ENCODE measurements around the gene OR51I1. TPM values are rescaled to one million over a fixed set of nuclear protein-coding genes. Genes with fewer than 3 reads are reported as not detected.

OR51I1 gene
- total RNA-seq, 2 donors from 2014 or later = not detected

GRCh38 chr11:5486003-5486402 is 44.7 kb upstream of the OR51I1 start:
- no peak overlapping the region for H3K27ac ChIP-seq
- H3K4me3 ChIP-seq = no peak overlapping the region
- H3K4me1 ChIP-seq (ENCODE audit: control insufficient read depth in 1 of 2, low read depth in 2 of 2) = no peaks in the 10 kb centered on the region
- no peak for TF ChIP-seq CTCF (IDR thresholded peaks at IDR 0.05)
- H3K27me3 ChIP-seq (replicated peaks; ENCODE audit: insufficient read depth) = no peaks in the 10 kb centered on the region
- no peaks in the 10 kb centered on the region for H3K36me3 ChIP-seq
- no peak for DNase-seq (ENCODE audit: low spot score)
- no peaks in the 10 kb centered on the region for H3K9me3 ChIP-seq
- no peak for ATAC-seq (ENCODE audit: insufficient number of reproducible peaks, low FRiP score, low read depth)

DNA sequence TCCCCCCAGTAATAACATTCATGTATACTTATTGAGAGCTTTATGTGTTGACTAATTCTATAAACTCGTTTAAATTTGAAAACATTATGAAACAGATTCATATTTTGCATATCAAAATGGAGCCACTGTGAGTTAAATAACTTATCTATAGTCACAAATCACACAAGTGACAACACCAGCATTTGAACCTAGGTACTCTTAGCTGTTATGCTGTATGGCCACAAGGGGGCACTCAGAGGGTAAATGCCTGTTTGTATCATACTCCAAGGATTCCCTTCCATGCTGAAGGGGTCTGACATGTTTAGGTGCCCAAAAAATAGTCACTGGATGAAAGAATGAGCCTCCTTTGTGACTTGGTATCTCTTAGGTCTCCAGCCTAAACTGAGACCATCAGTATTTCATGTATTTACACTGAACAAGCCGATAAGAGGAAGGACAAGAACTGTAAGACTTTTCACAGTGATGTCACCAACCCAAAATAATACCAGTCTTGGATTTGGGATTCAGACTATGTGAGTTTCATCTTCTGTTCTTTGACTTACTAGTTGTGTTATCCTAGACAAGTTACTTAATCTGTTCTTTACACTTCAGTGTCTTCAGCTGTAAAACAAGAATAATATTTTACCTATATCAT is 35.0 kb upstream of the OR51I1 start:
- TF ChIP-seq CTCF (IDR thresholded peaks at IDR 0.05) = peak; percentile 62
- H3K4me3 ChIP-seq = no peak overlapping the region
- H3K9me3 ChIP-seq = no peaks in the 10 kb centered on the region
- DNase-seq (ENCODE audit: low spot score) = no peak
- ATAC-seq (ENCODE audit: insufficient number of reproducible peaks, low FRiP score, low read depth) = no peak
- no peak overlapping the region for H3K27ac ChIP-seq
- no peaks in the 10 kb centered on the region for H3K36me3 ChIP-seq
- no peaks in the 10 kb centered on the region for H3K4me1 ChIP-seq (ENCODE audit: control insufficient read depth in 1 of 2, low read depth in 2 of 2)
- no peaks in the 10 kb centered on the region for H3K27me3 ChIP-seq (replicated peaks; ENCODE audit: insufficient read depth)

- no peak for TF ChIP-seq CTCF (IDR thresholded peaks at IDR 0.05)
- H3K27me3 ChIP-seq (replicated peaks; ENCODE audit: insufficient read depth) = no peaks in the 10 kb centered on the region
- no peaks in the 10 kb centered on the region for H3K4me1 ChIP-seq (ENCODE audit: control insufficient read depth in 1 of 2, low read depth in 2 of 2)
- H3K9me3 ChIP-seq = no peaks in the 10 kb centered on the region
- ATAC-seq (ENCODE audit: insufficient number of reproducible peaks, low FRiP score, low read depth) (no peak), DNase-seq (ENCODE audit: low spot score) (no peak)
- no peak overlapping the region for H3K27ac ChIP-seq
- no peak overlapping the region for H3K4me3 ChIP-seq
- no peaks in the 10 kb centered on the region for H3K36me3 ChIP-seq
These were observed 32.6 kb upstream of the OR51I1 start for GRCh38 chr11:5473921-5474320.

- ATAC-seq (ENCODE audit: insufficient number of reproducible peaks, low FRiP score, low read depth) (no peak), DNase-seq (ENCODE audit: low spot score) (no peak)
- H3K4me1 ChIP-seq (ENCODE audit: control insufficient read depth in 1 of 2, low read depth in 2 of 2) = no peaks in the 10 kb centered on the region
- TF ChIP-seq CTCF (IDR thresholded peaks at IDR 0.05) = no peak
- H3K4me3 ChIP-seq = no peak overlapping the region
- H3K27me3 ChIP-seq (replicated peaks; ENCODE audit: insufficient read depth) = no peaks in the 10 kb centered on the region
- no peak overlapping the region for H3K27ac ChIP-seq
- no peaks in the 10 kb centered on the region for H3K36me3 ChIP-seq
- no peaks in the 10 kb centered on the region for H3K9me3 ChIP-seq
These were observed 26.2 kb upstream of the OR51I1 start for GRCh38 chr11:5467527-5467926.

DNA sequence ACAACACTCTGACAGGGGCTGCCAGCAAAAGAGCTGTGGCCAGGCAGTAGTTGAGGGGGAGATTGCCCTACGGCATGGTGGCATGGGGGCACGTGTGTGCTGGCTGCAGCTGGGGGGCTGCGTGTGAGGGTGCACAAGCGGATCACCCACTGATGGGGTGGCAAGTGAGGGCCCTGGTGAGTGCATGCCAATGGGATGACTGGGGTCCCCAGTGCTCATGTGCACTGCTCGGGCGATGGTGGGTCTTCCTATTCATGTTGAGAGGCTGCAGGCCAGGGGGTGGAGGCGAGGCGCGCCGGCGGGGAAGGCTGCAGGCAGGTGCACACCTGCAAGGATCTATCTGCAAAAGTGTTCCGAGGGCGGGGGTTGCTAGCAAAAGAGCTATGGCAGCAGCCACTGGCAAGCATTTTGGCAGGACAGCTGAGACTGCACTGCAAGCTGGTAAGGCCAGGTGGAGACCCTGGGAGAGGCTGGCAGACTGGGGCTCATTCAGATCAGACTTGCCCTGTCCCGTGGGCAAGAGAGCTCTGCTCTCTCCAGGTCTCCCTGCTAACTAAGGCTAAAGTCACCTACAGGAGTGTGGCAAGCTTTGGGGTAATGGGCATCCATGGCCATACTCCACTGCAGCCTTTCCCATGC is 19.8 kb upstream of the OR51I1 start:
- no peak for TF ChIP-seq CTCF (IDR thresholded peaks at IDR 0.05)
- no peaks in the 10 kb centered on the region for H3K9me3 ChIP-seq
- no peaks in the 10 kb centered on the region for H3K4me1 ChIP-seq (ENCODE audit: control insufficient read depth in 1 of 2, low read depth in 2 of 2)
- no peak for DNase-seq (ENCODE audit: low spot score)
- no peak overlapping the region for H3K27ac ChIP-seq
- H3K36me3 ChIP-seq = no peaks in the 10 kb centered on the region
- ATAC-seq (ENCODE audit: insufficient number of reproducible peaks, low FRiP score, low read depth) = no peak
- no peak overlapping the region for H3K4me3 ChIP-seq
- no peaks in the 10 kb centered on the region for H3K27me3 ChIP-seq (replicated peaks; ENCODE audit: insufficient read depth)
